GM18519 (cell line): Measurements from ENCODE around the gene OR5H1.

Experiments used
- ATAC-seq: cut with Tn5 transposase; IDR thresholded peaks from one replicate; pipeline ENCODE4 v1.9.1; 2021; ENCODE audit warnings: mild to moderate bottlenecking, moderate library complexity; ENCODE audit not compliant: unreplicated experiment, low FRiP score

Gene OR5H1

GRCh38 chr3:98185180-98185579 is 54.7 kb downstream of the OR5H1 start:
- no peak for ATAC-seq
